ENCODE results near the gene TMEM202.

The TMEM202 gene

DNA sequence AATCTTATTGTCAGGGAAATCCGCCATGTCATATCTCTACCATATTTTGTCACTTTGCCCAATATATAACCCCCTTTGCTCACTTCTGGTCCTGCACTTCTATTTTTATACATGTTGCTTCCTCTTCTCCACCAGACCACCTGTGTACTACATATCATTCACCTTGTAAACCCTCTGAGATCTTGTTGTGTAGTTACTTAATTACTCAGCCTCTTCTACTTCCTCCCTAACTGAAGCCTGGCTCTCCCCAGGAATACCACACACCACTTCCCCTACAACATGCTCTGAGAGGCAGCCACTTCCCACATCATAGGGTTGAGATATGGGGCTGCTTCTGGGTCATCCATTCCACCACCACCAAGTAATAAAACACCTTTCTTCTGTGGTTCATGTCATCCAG is 32.3 kb upstream of the TMEM202 start:
- no peak overlapping the region for H3K27ac ChIP-seq (ENCODE audit: low read length)
- peaks cover 72% of the 10 kb centered on the region for H3K79me2 ChIP-seq (ENCODE audit: low read length)
- no peak for DNase-seq
- no peak overlapping the region for H2AFZ ChIP-seq (ENCODE audit: low read length)
- no peaks in the 10 kb centered on the region for H3K27me3 ChIP-seq (replicated peaks; ENCODE audit: insufficient read depth, low read length)
- no peaks in the 10 kb centered on the region for H3F3A ChIP-seq (ENCODE audit: insufficient read depth, low read length)
- no peak overlapping the region for H3K4me2 ChIP-seq (ENCODE audit: low read depth, low read length)
- no peak overlapping the region for H3K9ac ChIP-seq (ENCODE audit: low read length)
- no peaks in the 10 kb centered on the region for H3K4me1 ChIP-seq (ENCODE audit: low read length)
- H3K9me2 ChIP-seq (replicated peaks; ENCODE audit: insufficient read depth, low read length): no peaks in the 10 kb centered on the region
- H3K4me3 ChIP-seq (ENCODE audit: low read length): no peak overlapping the region
- no peaks in the 10 kb centered on the region for H3K36me3 ChIP-seq (replicated peaks; ENCODE audit: insufficient read depth, low read length)
- 0 out of 2 replicates have a peak, but pooled peaks cover 5% of the 10 kb centered on the region for H4K20me1 ChIP-seq (ENCODE audit: insufficient read depth, low read length)
- no peaks in the 10 kb centered on the region for H3K9me3 ChIP-seq (replicated peaks; ENCODE audit: insufficient read depth, low read length)
- TF ChIP-seq EZH2 (optimal IDR thresholded peaks at IDR 0.05; ENCODE audit: low read depth, low read length) (no peak), CTCF (IDR thresholded peaks at IDR 0.05; ENCODE audit: low read length) (no peak), EZH2phosphoT487 (IDR thresholded peaks at IDR 0.05; ENCODE audit: low read length) (no peak)

DNA sequence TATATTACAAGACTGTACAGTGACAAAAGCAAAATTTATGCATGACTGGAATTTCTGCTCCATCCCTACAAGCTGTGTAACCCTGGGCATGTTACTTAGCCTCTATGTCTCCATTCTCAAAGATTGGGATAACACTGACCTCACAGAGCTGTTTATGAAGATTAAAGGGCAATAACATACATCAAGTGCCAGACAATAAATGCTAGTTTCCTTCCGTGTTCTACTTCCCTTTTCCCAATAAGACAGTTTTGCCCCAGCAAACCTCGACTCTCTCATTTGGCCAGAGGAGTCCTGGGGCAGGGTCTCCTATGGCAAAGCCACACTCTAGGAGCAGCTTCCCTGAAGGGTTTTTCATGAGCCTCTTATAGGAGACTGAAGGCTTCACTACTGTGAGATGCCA is 29.8 kb upstream of the TMEM202 start:
- TF ChIP-seq EZH2phosphoT487 (IDR thresholded peaks at IDR 0.05; ENCODE audit: low read length): no peak
- TF ChIP-seq CTCF (IDR thresholded peaks at IDR 0.05; ENCODE audit: low read length): no peak
- TF ChIP-seq EZH2 (optimal IDR thresholded peaks at IDR 0.05; ENCODE audit: low read depth, low read length): no peak
- H3K79me2 ChIP-seq (ENCODE audit: low read length): peaks cover 79% of the 10 kb centered on the region
- H3K9me3 ChIP-seq (replicated peaks; ENCODE audit: insufficient read depth, low read length): no peaks in the 10 kb centered on the region
- no peaks in the 10 kb centered on the region for H3K36me3 ChIP-seq (replicated peaks; ENCODE audit: insufficient read depth, low read length)
- no peak for DNase-seq
- no peak overlapping the region for H3K9ac ChIP-seq (ENCODE audit: low read length)
- H4K20me1 ChIP-seq (ENCODE audit: insufficient read depth, low read length): 0 out of 2 replicates have a peak, but pooled peaks cover under 1% of the 10 kb centered on the region
- no peaks in the 10 kb centered on the region for H3K9me2 ChIP-seq (replicated peaks; ENCODE audit: insufficient read depth, low read length)
- no peaks in the 10 kb centered on the region for H3K4me1 ChIP-seq (ENCODE audit: low read length)
- H3K4me2 ChIP-seq (ENCODE audit: low read depth, low read length): no peak overlapping the region
- H2AFZ ChIP-seq (ENCODE audit: low read length): no peak overlapping the region
- no peak overlapping the region for H3K4me3 ChIP-seq (ENCODE audit: low read length)
- no peak overlapping the region for H3K27ac ChIP-seq (ENCODE audit: low read length)
- no peaks in the 10 kb centered on the region; the same call in 1 of the 2 replicates for H3F3A ChIP-seq (ENCODE audit: insufficient read depth, low read length)
- H3K27me3 ChIP-seq (replicated peaks; ENCODE audit: insufficient read depth, low read length): no peaks in the 10 kb centered on the region

DNA sequence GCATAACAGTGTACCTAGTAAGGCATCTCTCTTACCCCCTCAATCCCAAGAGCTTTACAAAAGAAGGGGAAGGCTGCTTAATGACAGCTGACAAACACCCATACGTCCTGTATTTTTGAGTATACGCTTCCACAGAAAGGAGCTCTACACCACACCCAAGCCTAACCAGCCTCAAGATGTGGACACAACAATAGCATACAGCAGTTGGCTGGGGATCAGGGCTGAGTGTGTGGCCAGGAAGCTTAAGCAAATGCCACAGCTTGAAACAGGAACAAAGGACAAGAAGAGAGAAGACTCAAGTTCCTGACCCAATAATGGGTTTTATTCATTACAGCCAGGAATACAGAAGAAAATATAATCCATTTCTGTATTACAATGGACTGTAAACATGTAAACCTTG is 29.2 kb upstream of the TMEM202 start:
- TF ChIP-seq CTCF (IDR thresholded peaks at IDR 0.05; ENCODE audit: low read length) (no peak), EZH2phosphoT487 (IDR thresholded peaks at IDR 0.05; ENCODE audit: low read length) (no peak), EZH2 (optimal IDR thresholded peaks at IDR 0.05; ENCODE audit: low read depth, low read length) (no peak)
- Histone ChIP-seq H3K4me1 (ENCODE audit: low read length) (no peaks in the 10 kb centered on the region), H3K4me2 (ENCODE audit: low read depth, low read length) (no peak overlapping the region), H3K36me3 (replicated peaks; ENCODE audit: insufficient read depth, low read length) (no peaks in the 10 kb centered on the region), H3K9me3 (replicated peaks; ENCODE audit: insufficient read depth, low read length) (no peaks in the 10 kb centered on the region), H2AFZ (ENCODE audit: low read length) (no peak overlapping the region), H3K9me2 (replicated peaks; ENCODE audit: insufficient read depth, low read length) (no peaks in the 10 kb centered on the region), H3K9ac (ENCODE audit: low read length) (no peak overlapping the region), H4K20me1 (ENCODE audit: insufficient read depth, low read length) (no peaks in the 10 kb centered on the region), H3K79me2 (ENCODE audit: low read length) (peaks cover 81% of the 10 kb centered on the region), H3F3A (ENCODE audit: insufficient read depth, low read length) (no peaks in the 10 kb centered on the region; the same call in 1 of the 2 replicates), H3K4me3 (ENCODE audit: low read length) (no peak overlapping the region), H3K27me3 (replicated peaks; ENCODE audit: insufficient read depth, low read length) (no peaks in the 10 kb centered on the region), H3K27ac (ENCODE audit: low read length) (no peak overlapping the region)
- no peak for DNase-seq

Data from MM.1S (cell line).